Loucy (cell line): ENCODE measurements around the gene ZNF804A.

Experiments used
- CTCF ChIP-seq: fragments of 200-600 bp; sonication (generic); conservative IDR thresholded peaks from 2 replicates; pipeline ENCODE4 v1.5.1; 2014; ENCODE audit warnings: mild to moderate bottlenecking, antibody characterized with exemption, low read length
- EZH2phosphoT487 ChIP-seq: fragments of 200-600 bp; IDR thresholded peaks from 2 replicates; pipeline ENCODE4 v1.6.1; 2018; ENCODE audit warnings: antibody characterized with exemption, mild to moderate bottlenecking, moderate library complexity, borderline replicate concordance

DNA sequence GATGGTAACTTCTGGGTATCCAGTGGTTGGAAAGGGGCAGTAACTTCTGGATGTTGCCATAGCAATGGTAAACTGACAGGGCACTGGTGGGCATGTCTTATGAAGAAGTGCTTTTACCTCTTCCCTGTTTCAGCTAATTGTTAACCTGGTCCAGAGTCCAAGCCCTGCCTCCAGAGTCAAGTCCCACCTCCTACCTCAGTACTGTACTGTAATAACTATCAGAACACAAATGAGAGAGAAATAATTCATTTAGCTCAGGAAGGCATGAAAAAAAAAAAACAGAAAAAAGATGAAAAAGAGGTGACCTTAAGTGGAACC lies 237.0 kb downstream of the ZNF804A start:
- no peak for TF ChIP-seq CTCF
- TF ChIP-seq EZH2phosphoT487, result no peak
